ENCODE results near the gene ALPP. TPM values are rescaled to one million over a fixed set of nuclear protein-coding genes. Genes with fewer than 3 reads are reported as not detected.
"Not testable (repeated sequence)": the region's sequence is repeated elsewhere in the genome, so short reads cannot be mapped to it uniquely, and the experiment has no call there.

ALPP gene
- total RNA-seq, 2 donors from 2014 or later: not detected

GRCh38 chr2:232336981-232337720, 41.4 kb upstream of the ALPP start:
- WGBS, 2 experiments (ENCODE audit: insufficient coverage in 1 of 2, insufficient read length in 1 of 2): 86 to 90% methylated on average over 6 to 15 of the region's 18 CpGs
- no peak overlapping the region for H3K4me3 ChIP-seq (ENCODE audit: low read length)
- H3K36me3 ChIP-seq (ENCODE audit: control insufficient read depth, insufficient read depth, low read length): no peaks in the 10 kb centered on the region
- no peaks in the 10 kb centered on the region for H3K9me3 ChIP-seq (ENCODE audit: control insufficient read depth, low read length)
- no peak overlapping the region for H3K27ac ChIP-seq (ENCODE audit: low read depth, low read length)
- no peaks in the 10 kb centered on the region for H3K4me1 ChIP-seq (ENCODE audit: control insufficient read depth, insufficient read depth, low read length)
- no peak overlapping the region for H3K9ac ChIP-seq (ENCODE audit: extremely low read depth, low read length, poor library complexity, severe bottlenecking)
- no peak for TF ChIP-seq CTCF (conservative IDR thresholded peaks at IDR 0.05)
- H3K9me3 Mint-ChIP-seq: no peaks in the 10 kb centered on the region
- H3K27me3 ChIP-seq (ENCODE audit: control insufficient read depth, insufficient read depth, low read length, poor library complexity, severe bottlenecking): no peaks in the 10 kb centered on the region
- no peak overlapping the region for H3K4me3 Mint-ChIP-seq
- no peaks in the 10 kb centered on the region for H3K4me1 Mint-ChIP-seq
- no peaks in the 10 kb centered on the region for H3K36me3 Mint-ChIP-seq (ENCODE audit: low read depth)
- no peak for DNase-seq
- H3K27ac Mint-ChIP-seq: no peak overlapping the region
- H3K27me3 Mint-ChIP-seq (ENCODE audit: insufficient read depth): peaks cover 1% of the 10 kb centered on the region

GRCh38 chr2:232338094-232338758, 40.3 kb upstream of the ALPP start:
- H3K27ac Mint-ChIP-seq; H3K9me3 ChIP-seq (ENCODE audit: control insufficient read depth, low read length); H3K27me3 Mint-ChIP-seq (ENCODE audit: insufficient read depth); H3K4me3 ChIP-seq (ENCODE audit: low read length); H3K36me3 Mint-ChIP-seq (ENCODE audit: low read depth); H3K27me3 ChIP-seq (ENCODE audit: control insufficient read depth, insufficient read depth, low read length, poor library complexity, severe bottlenecking); H3K4me3 Mint-ChIP-seq; H3K9me3 Mint-ChIP-seq; H3K4me1 Mint-ChIP-seq; DNase-seq; H3K4me1 ChIP-seq (ENCODE audit: control insufficient read depth, insufficient read depth, low read length); H3K36me3 ChIP-seq (ENCODE audit: control insufficient read depth, insufficient read depth, low read length); H3K27ac ChIP-seq (ENCODE audit: low read depth, low read length); H3K9ac ChIP-seq (ENCODE audit: extremely low read depth, low read length, poor library complexity, severe bottlenecking): not testable (repeated sequence)
- WGBS, 2 experiments (ENCODE audit: insufficient coverage in 1 of 2, insufficient read length in 1 of 2): 94% methylated on average over 3 to 10 of the region's 16 CpGs

GRCh38 chr2:232338759-232339106, 39.8 kb upstream of the ALPP start:
- Histone ChIP-seq H3K36me3 (ENCODE audit: control insufficient read depth, insufficient read depth, low read length) (no peaks in the 10 kb centered on the region), H3K4me3 (ENCODE audit: low read length) (no peak overlapping the region), H3K27ac (ENCODE audit: low read depth, low read length) (no peak overlapping the region), H3K4me1 (ENCODE audit: control insufficient read depth, insufficient read depth, low read length) (no peaks in the 10 kb centered on the region), H3K27me3 (ENCODE audit: control insufficient read depth, insufficient read depth, low read length, poor library complexity, severe bottlenecking) (no peaks in the 10 kb centered on the region), H3K9me3 (ENCODE audit: control insufficient read depth, low read length) (no peaks in the 10 kb centered on the region), H3K9ac (ENCODE audit: extremely low read depth, low read length, poor library complexity, severe bottlenecking) (no peak overlapping the region)
- H3K9me3 Mint-ChIP-seq: no peaks in the 10 kb centered on the region
- 91 to 93% methylated on average over 4 to 7 of the region's 7 CpGs for WGBS, 2 experiments (ENCODE audit: insufficient coverage in 1 of 2, insufficient read length in 1 of 2)
- H3K36me3 Mint-ChIP-seq (ENCODE audit: low read depth): no peaks in the 10 kb centered on the region
- TF ChIP-seq CTCF (conservative IDR thresholded peaks at IDR 0.05): no peak
- no peak for DNase-seq
- no peak overlapping the region for H3K4me3 Mint-ChIP-seq
- no peaks in the 10 kb centered on the region for H3K4me1 Mint-ChIP-seq
- no peak overlapping the region for H3K27ac Mint-ChIP-seq
- H3K27me3 Mint-ChIP-seq (ENCODE audit: insufficient read depth): peaks cover 1% of the 10 kb centered on the region

Measured in endodermal cell (in vitro differentiated cells).